Osteoblast (primary cell): ENCODE measurements around the gene XIRP2. TPM values are rescaled to one million over a fixed set of nuclear protein-coding genes. Genes with fewer than 3 reads are reported as not detected.

Experiments used
- DNase-seq: peaks from one replicate; pipeline ENCODE4 v3.0.0; 2011; ENCODE audit warnings: low spot score, mixed read lengths; ENCODE audit not compliant: insufficient read length; ENCODE audit errors: missing footprints
- H2AFZ ChIP-seq: 2 replicates; pipeline ENCODE4 v1.6.0; 2011; ENCODE audit warnings: mild to moderate bottlenecking, low read length
- H3K27ac ChIP-seq: 2 replicates; pipeline ENCODE4 v1.5.1; 2011; ENCODE audit warnings: mild to moderate bottlenecking, low read depth, low read length, moderate library complexity
- H3K27me3 ChIP-seq: 2 replicates; pipeline ENCODE4 v1.6.0; 2012; ENCODE audit warnings: mild to moderate bottlenecking, control low read depth, inconsistent platforms, low read length, moderate library complexity; ENCODE audit not compliant: insufficient read depth
- H3K36me3 ChIP-seq: 2 replicates; pipeline ENCODE4 v1.5.1; 2011; ENCODE audit warnings: mild to moderate bottlenecking, low read length, control low read depth, moderate library complexity; ENCODE audit not compliant: insufficient read depth
- H3K4me1 ChIP-seq: 2 replicates; pipeline ENCODE4 v1.5.1; 2011; ENCODE audit warnings: mild to moderate bottlenecking, low read length, control low read depth, moderate library complexity; ENCODE audit not compliant: insufficient read depth
- H3K4me2 ChIP-seq: 2 replicates; pipeline ENCODE4 v1.6.0; 2011; ENCODE audit warnings: mild to moderate bottlenecking, low read length; ENCODE audit not compliant: insufficient read depth
- H3K4me3 ChIP-seq: fragments of 200-600 bp; sonication (generic); 3 replicates; pipeline ENCODE4 v1.5.1; 2012; ENCODE audit warnings: mild to moderate bottlenecking, low read length, inconsistent platforms; ENCODE audit not compliant: insufficient read depth
- H3K79me2 ChIP-seq: 2 replicates; pipeline ENCODE4 v1.6.0; 2012; ENCODE audit warnings: mild to moderate bottlenecking, low read length, control low read depth, inconsistent platforms; ENCODE audit not compliant: insufficient read depth
- H3K9me3 ChIP-seq: 2 replicates; pipeline ENCODE4 v1.5.1; 2011; ENCODE audit warnings: low read depth, low read length, control low read depth
- H4K20me1 ChIP-seq: 2 replicates; pipeline ENCODE4 v1.6.0; 2012; ENCODE audit warnings: mild to moderate bottlenecking, low read length, control low read depth; ENCODE audit not compliant: insufficient read depth
- CTCF ChIP-seq: IDR thresholded peaks from 2 replicates; pipeline ENCODE4 v1.5.1; 2011; ENCODE audit warnings: mild to moderate bottlenecking, low read depth, low read length, moderate library complexity; ENCODE audit errors: extremely low read depth
- total RNA-seq: library from RNA; depleted of rRNA; stranded (reverse); fragments of >200 nt; gene quantifications from 2 replicates; pipeline ENCODE4 v1.2.3, GENCODE V29; 2012

XIRP2 gene
- total RNA-seq, 1 donor = not detected

GRCh38 chr2:167049659-167050058 lies 161.4 kb downstream of the XIRP2 start:
- Histone ChIP-seq H3K79me2 (no peaks in the 10 kb centered on the region), H2AFZ (no peak overlapping the region), H3K4me1 (no peaks in the 10 kb centered on the region), H3K27me3 (no peaks in the 10 kb centered on the region), H3K36me3 (no peaks in the 10 kb centered on the region), H4K20me1 (no peaks in the 10 kb centered on the region), H3K4me3 (no peak overlapping the region), H3K4me2 (no peak overlapping the region), H3K9me3 (no peaks in the 10 kb centered on the region), H3K27ac (no peak overlapping the region)
- no peak for TF ChIP-seq CTCF
- no peak for DNase-seq

DNA sequence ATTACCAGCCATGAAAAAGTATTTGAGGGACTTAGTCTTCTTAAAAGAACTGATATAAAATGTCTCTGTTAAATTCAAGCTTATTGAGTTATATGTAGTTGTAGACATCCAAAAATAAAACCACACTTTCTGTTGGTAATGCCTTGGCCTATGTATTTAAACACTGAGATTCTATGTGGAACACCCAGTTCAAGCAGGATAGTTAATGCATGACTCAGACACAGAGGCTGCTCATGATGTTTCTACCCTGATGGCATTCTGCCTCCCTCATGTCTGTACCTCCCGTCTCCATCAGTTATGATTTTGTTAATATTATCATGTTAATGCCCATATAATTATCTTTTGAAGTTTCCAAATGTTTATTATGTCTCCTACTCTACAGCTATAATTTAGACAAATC lies 164.5 kb downstream of the XIRP2 start:
- Histone ChIP-seq H3K4me1 (no peaks in the 10 kb centered on the region), H3K36me3 (no peaks in the 10 kb centered on the region), H3K4me3 (no peak overlapping the region), H3K9me3 (no peaks in the 10 kb centered on the region), H4K20me1 (no peaks in the 10 kb centered on the region), H3K79me2 (no peaks in the 10 kb centered on the region), H3K4me2 (no peak overlapping the region), H3K27ac (no peak overlapping the region), H3K27me3 (no peaks in the 10 kb centered on the region), H2AFZ (no peak overlapping the region)
- no peak for TF ChIP-seq CTCF
- DNase-seq = no peak

GRCh38 chr2:167054881-167055280 lies 166.6 kb downstream of the XIRP2 start:
- Histone ChIP-seq H3K36me3 (no peaks in the 10 kb centered on the region), H3K79me2 (no peaks in the 10 kb centered on the region), H3K4me1 (no peaks in the 10 kb centered on the region), H3K9me3 (no peaks in the 10 kb centered on the region), H2AFZ (no peak overlapping the region), H3K4me2 (no peak overlapping the region), H3K27me3 (no peaks in the 10 kb centered on the region), H3K4me3 (no peak overlapping the region), H3K27ac (no peak overlapping the region), H4K20me1 (no peaks in the 10 kb centered on the region)
- no peak for DNase-seq
- no peak for TF ChIP-seq CTCF

- H4K20me1 ChIP-seq = no peaks in the 10 kb centered on the region
- TF ChIP-seq CTCF = no peak
- no peaks in the 10 kb centered on the region for H3K36me3 ChIP-seq
- no peaks in the 10 kb centered on the region for H3K4me1 ChIP-seq
- no peaks in the 10 kb centered on the region for H3K9me3 ChIP-seq
- no peak overlapping the region for H2AFZ ChIP-seq
- no peak overlapping the region for H3K4me3 ChIP-seq
- H3K4me2 ChIP-seq = no peak overlapping the region
- no peak for DNase-seq
- no peak overlapping the region for H3K27ac ChIP-seq
- no peaks in the 10 kb centered on the region for H3K27me3 ChIP-seq
- no peaks in the 10 kb centered on the region for H3K79me2 ChIP-seq
Observed at GRCh38 chr2:167057446-167057845, 169.2 kb downstream of the XIRP2 start.
